IPS-11a (cell line): ENCODE results near the gene GDPD4.

Experiments used
- H3K4me3 ChIP-seq: one replicate; pipeline ENCODE4 v1.5.1; 2013; ENCODE audit warnings: low read depth, low read length, control low read depth

Gene GDPD4

GRCh38 chr11:77299528-77299993 lies 1.9 kb downstream of the GDPD4 start:
- no peak overlapping the region for H3K4me3 ChIP-seq

- H3K4me3 ChIP-seq, result no peak overlapping the region
Measured at GRCh38 chr11:77294040-77294439, 7.4 kb downstream of the GDPD4 start.

GRCh38 chr11:77289737-77290136 lies 11.7 kb downstream of the GDPD4 start:
- H3K4me3 ChIP-seq, result no peak overlapping the region

- no peak overlapping the region for H3K4me3 ChIP-seq
Measured at GRCh38 chr11:77287615-77288273, 13.7 kb downstream of the GDPD4 start.

- H3K4me3 ChIP-seq, result no peak overlapping the region
Measured at GRCh38 chr11:77287136-77287535, 14.3 kb downstream of the GDPD4 start.

GRCh38 chr11:77284476-77285468 lies 16.7 kb downstream of the GDPD4 start:
- no peak overlapping the region for H3K4me3 ChIP-seq

- no peak overlapping the region for H3K4me3 ChIP-seq
Measured at GRCh38 chr11:77283101-77283500, 18.4 kb downstream of the GDPD4 start.

- no peak overlapping the region for H3K4me3 ChIP-seq
Measured at GRCh38 chr11:77278595-77279506, 22.6 kb downstream of the GDPD4 start.

GRCh38 chr11:77276271-77276670 lies 25.2 kb downstream of the GDPD4 start:
- H3K4me3 ChIP-seq, result no peak overlapping the region

- H3K4me3 ChIP-seq, result no peak overlapping the region
Measured at GRCh38 chr11:77270921-77271320, 30.6 kb downstream of the GDPD4 start.

GRCh38 chr11:77269484-77270123 lies 31.9 kb downstream of the GDPD4 start:
- no peak overlapping the region for H3K4me3 ChIP-seq

- H3K4me3 ChIP-seq, result no peak overlapping the region
Measured at GRCh38 chr11:77267962-77268361, 33.5 kb downstream of the GDPD4 start.

- no peak overlapping the region for H3K4me3 ChIP-seq
Measured at GRCh38 chr11:77266766-77267165, 34.7 kb downstream of the GDPD4 start.

- H3K4me3 ChIP-seq, result no peak overlapping the region
Measured at GRCh38 chr11:77262803-77263202, 38.7 kb downstream of the GDPD4 start.

- H3K4me3 ChIP-seq, result no peak overlapping the region
Measured at GRCh38 chr11:77259641-77260040, 41.8 kb downstream of the GDPD4 start.

GRCh38 chr11:77253690-77254089 lies 47.8 kb downstream of the GDPD4 start:
- H3K4me3 ChIP-seq, result no peak overlapping the region

GRCh38 chr11:77252555-77253270 lies 48.8 kb downstream of the GDPD4 start:
- H3K4me3 ChIP-seq, result no peak overlapping the region

GRCh38 chr11:77250881-77251640 lies 50.4 kb downstream of the GDPD4 start:
- H3K4me3 ChIP-seq, result no peak overlapping the region

- H3K4me3 ChIP-seq, result no peak overlapping the region
Measured at GRCh38 chr11:77249427-77249826, 52.1 kb downstream of the GDPD4 start.
